Peyer's patch (tissue), 4 donors: ENCODE measurements around the gene FAM20C.

ENCODE experiments used
- POLR2A ChIP-seq, 2 donors: fragments of 450-650 bp; IDR thresholded peaks; one replicate each; pipeline ENCODE4 v1.5.1; 2017; ENCODE audit warnings: antibody characterized with exemption in 2 of 2, mild to moderate bottlenecking in 2 of 2, moderate library complexity in 2 of 2
- TF ChIP-seq, protein P1 (sequence below), 6 experiments: fragments of 450-650 bp in 4 of 6; fragments of 200-600 bp in 2 of 6; sonication (generic) in 1 of 6; IDR thresholded peaks; one replicate each; pipeline ENCODE4 v1.5.1; 2017 to 2019; ENCODE audit warnings: antibody characterized with exemption in 6 of 6, mild to moderate bottlenecking in 3 of 6, moderate library complexity in 1 of 6

DNA sequence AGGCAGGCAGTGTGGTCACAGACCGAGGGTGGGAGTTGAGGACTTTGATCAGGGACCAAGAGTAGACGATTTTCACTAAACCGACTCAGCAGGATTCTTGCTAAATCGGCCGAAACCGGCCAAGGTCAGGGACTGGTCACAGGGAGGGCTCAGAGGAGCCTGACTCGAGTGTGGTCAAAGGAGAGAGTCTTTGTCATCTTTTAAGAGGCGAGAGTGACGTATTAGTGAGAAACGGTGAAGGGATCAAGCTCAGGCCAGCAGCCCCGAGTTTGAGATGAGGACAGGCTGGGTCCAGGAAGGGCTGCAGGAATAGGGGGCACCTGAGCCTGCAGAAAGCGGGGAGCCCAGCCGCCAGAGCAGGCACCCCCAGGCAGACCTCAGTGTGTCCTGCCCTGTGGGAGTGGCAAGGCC lies 41.6 kb upstream of the FAM20C start:
- TF ChIP-seq, protein P1, sequence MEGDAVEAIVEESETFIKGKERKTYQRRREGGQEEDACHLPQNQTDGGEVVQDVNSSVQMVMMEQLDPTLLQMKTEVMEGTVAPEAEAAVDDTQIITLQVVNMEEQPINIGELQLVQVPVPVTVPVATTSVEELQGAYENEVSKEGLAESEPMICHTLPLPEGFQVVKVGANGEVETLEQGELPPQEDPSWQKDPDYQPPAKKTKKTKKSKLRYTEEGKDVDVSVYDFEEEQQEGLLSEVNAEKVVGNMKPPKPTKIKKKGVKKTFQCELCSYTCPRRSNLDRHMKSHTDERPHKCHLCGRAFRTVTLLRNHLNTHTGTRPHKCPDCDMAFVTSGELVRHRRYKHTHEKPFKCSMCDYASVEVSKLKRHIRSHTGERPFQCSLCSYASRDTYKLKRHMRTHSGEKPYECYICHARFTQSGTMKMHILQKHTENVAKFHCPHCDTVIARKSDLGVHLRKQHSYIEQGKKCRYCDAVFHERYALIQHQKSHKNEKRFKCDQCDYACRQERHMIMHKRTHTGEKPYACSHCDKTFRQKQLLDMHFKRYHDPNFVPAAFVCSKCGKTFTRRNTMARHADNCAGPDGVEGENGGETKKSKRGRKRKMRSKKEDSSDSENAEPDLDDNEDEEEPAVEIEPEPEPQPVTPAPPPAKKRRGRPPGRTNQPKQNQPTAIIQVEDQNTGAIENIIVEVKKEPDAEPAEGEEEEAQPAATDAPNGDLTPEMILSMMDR (IDR thresholded peaks at IDR 0.05) = no peak
- TF ChIP-seq POLR2A (IDR thresholded peaks at IDR 0.05) = no peak
